Neural cell (in vitro differentiated cells): ENCODE data around the gene OR4D9.

ENCODE experiments used
- EP300 ChIP-seq: fragments of 450-650 bp; conservative IDR thresholded peaks from 2 replicates; pipeline ENCODE4 v1.6.1; 2014; ENCODE audit warnings: antibody characterized with exemption, mild to moderate bottlenecking, moderate library complexity; ENCODE audit not compliant: poor library complexity, severe bottlenecking
- EZH2 ChIP-seq: fragments of 200-600, 300-800 bp; shearing (Covaris generic), sonication (generic); IDR thresholded peaks from 2 replicates; pipeline ENCODE4 v1.6.1; 2014; ENCODE audit warnings: antibody characterized with exemption, low read length, borderline replicate concordance, mild to moderate bottlenecking; ENCODE audit not compliant: insufficient read depth, poor library complexity, severe bottlenecking
- MXI1 ChIP-seq: fragments of 450-650 bp; conservative IDR thresholded peaks from 2 replicates; pipeline ENCODE4 v1.6.1; 2014; ENCODE audit warnings: antibody characterized with exemption, mild to moderate bottlenecking; ENCODE audit not compliant: poor library complexity, severe bottlenecking
- POLR2AphosphoS5 ChIP-seq: IDR thresholded peaks from 2 replicates; pipeline ENCODE4 v1.6.1; 2012
- RAD21 ChIP-seq: fragments of 450-650 bp; conservative IDR thresholded peaks from 2 replicates; pipeline ENCODE4 v1.6.1; 2014; ENCODE audit warnings: antibody characterized with exemption, mild to moderate bottlenecking, moderate library complexity
- SMC3 ChIP-seq: fragments of 450-650 bp; conservative IDR thresholded peaks from 2 replicates; pipeline ENCODE4 v1.6.1; 2014; ENCODE audit warnings: antibody characterized with exemption, mild to moderate bottlenecking, moderate library complexity; ENCODE audit not compliant: poor library complexity
- TAF1 ChIP-seq: IDR thresholded peaks from 2 replicates; pipeline ENCODE4 v1.6.1; 2012; ENCODE audit warnings: low read depth
- TF ChIP-seq, protein P1 (sequence below): fragments of 450-650 bp; IDR thresholded peaks from 2 replicates; pipeline ENCODE4 v1.5.1; 2014; ENCODE audit warnings: antibody characterized with exemption, mild to moderate bottlenecking, moderate library complexity; ENCODE audit not compliant: poor library complexity, severe bottlenecking
- TF ChIP-seq, protein P2 (sequence below): IDR thresholded peaks from 2 replicates; pipeline ENCODE4 v1.6.1; 2012; ENCODE audit warnings: borderline replicate concordance

GRCh38 chr11:59532620-59533019 lies 21.3 kb downstream of the OR4D9 start:
- TF ChIP-seq, protein P1, sequence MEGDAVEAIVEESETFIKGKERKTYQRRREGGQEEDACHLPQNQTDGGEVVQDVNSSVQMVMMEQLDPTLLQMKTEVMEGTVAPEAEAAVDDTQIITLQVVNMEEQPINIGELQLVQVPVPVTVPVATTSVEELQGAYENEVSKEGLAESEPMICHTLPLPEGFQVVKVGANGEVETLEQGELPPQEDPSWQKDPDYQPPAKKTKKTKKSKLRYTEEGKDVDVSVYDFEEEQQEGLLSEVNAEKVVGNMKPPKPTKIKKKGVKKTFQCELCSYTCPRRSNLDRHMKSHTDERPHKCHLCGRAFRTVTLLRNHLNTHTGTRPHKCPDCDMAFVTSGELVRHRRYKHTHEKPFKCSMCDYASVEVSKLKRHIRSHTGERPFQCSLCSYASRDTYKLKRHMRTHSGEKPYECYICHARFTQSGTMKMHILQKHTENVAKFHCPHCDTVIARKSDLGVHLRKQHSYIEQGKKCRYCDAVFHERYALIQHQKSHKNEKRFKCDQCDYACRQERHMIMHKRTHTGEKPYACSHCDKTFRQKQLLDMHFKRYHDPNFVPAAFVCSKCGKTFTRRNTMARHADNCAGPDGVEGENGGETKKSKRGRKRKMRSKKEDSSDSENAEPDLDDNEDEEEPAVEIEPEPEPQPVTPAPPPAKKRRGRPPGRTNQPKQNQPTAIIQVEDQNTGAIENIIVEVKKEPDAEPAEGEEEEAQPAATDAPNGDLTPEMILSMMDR: no peak
- no peak for TF ChIP-seq TAF1
- TF ChIP-seq EZH2: no peak
- TF ChIP-seq POLR2AphosphoS5: no peak
- TF ChIP-seq EP300: no peak
- TF ChIP-seq MXI1: no peak
- TF ChIP-seq, protein P2, sequence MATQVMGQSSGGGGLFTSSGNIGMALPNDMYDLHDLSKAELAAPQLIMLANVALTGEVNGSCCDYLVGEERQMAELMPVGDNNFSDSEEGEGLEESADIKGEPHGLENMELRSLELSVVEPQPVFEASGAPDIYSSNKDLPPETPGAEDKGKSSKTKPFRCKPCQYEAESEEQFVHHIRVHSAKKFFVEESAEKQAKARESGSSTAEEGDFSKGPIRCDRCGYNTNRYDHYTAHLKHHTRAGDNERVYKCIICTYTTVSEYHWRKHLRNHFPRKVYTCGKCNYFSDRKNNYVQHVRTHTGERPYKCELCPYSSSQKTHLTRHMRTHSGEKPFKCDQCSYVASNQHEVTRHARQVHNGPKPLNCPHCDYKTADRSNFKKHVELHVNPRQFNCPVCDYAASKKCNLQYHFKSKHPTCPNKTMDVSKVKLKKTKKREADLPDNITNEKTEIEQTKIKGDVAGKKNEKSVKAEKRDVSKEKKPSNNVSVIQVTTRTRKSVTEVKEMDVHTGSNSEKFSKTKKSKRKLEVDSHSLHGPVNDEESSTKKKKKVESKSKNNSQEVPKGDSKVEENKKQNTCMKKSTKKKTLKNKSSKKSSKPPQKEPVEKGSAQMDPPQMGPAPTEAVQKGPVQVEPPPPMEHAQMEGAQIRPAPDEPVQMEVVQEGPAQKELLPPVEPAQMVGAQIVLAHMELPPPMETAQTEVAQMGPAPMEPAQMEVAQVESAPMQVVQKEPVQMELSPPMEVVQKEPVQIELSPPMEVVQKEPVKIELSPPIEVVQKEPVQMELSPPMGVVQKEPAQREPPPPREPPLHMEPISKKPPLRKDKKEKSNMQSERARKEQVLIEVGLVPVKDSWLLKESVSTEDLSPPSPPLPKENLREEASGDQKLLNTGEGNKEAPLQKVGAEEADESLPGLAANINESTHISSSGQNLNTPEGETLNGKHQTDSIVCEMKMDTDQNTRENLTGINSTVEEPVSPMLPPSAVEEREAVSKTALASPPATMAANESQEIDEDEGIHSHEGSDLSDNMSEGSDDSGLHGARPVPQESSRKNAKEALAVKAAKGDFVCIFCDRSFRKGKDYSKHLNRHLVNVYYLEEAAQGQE: no peak
- no peak for TF ChIP-seq SMC3
- TF ChIP-seq RAD21: no peak
